PFSK-1 (cell line): Measurements from ENCODE around the gene GPR52.

Experiments
- REST ChIP-seq, 2 experiments: IDR thresholded peaks; 2 replicates each; pipeline versions ENCODE4 v1.6.1 to v1.8.0; 2011 to 2012; ENCODE audit warnings: low read depth in 2 of 2, low read length in 2 of 2, control low read depth in 1 of 2, inconsistent platforms in 1 of 2, mild to moderate bottlenecking in 1 of 2, moderate library complexity in 1 of 2; ENCODE audit not compliant: insufficient read depth in 1 of 2
- TAF1 ChIP-seq: IDR thresholded peaks from 2 replicates; pipeline ENCODE4 v1.6.1; 2012; ENCODE audit warnings: low read length, control low read depth, borderline replicate concordance; ENCODE audit not compliant: insufficient read depth

GRCh38 chr1:174401075-174401474, 46.7 kb upstream of the GPR52 start:
- TF ChIP-seq REST (IDR thresholded peaks at IDR 0.05; ENCODE audit: insufficient read depth in 1 of 2, low read depth in 2 of 2, low read length in 2 of 2): no peak
- TF ChIP-seq TAF1: no peak
